ENCODE results near the gene PCSK5.

- no peak for TF ChIP-seq CTCF (IDR thresholded peaks at IDR 0.05)
- no peak for TF ChIP-seq POLR2A (IDR thresholded peaks at IDR 0.05; ENCODE audit: low read depth)
Observed at GRCh38 chr9:76181781-76182180, 291.3 kb downstream of the PCSK5 start.
